ENCODE data around the gene NATD1. TPM values are rescaled to one million over a fixed set of nuclear protein-coding genes. Genes with fewer than 3 reads are reported as not detected.

The NATD1 gene
- total and polyA plus RNA-seq, 9 of the 15 experiments (the other 6 are each of a cell fraction or from before 2014, with no cell fraction given): 0.24 to 5.4 (median 1.6) TPM

DNA sequence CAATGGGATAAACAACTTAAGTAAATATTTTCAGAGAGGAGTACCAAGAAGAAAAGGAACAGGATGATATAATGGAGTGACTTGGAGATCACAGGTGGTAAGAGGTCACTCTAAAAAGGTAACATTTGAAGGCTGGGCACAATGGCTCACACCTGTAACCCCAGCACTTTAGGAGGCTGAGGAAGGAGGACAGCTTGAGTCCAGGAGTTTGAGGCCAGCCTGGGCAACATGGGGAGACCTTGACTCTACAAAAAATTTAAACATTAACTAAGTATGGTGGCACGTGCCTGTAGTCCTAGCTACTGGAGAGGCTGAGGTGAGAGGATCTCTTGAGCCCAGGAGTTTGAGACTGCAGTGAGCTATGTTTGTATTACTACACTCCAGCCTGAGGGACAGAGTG, 35.9 kb downstream of the NATD1 start (continued):
- TF ChIP-seq, protein P1, sequence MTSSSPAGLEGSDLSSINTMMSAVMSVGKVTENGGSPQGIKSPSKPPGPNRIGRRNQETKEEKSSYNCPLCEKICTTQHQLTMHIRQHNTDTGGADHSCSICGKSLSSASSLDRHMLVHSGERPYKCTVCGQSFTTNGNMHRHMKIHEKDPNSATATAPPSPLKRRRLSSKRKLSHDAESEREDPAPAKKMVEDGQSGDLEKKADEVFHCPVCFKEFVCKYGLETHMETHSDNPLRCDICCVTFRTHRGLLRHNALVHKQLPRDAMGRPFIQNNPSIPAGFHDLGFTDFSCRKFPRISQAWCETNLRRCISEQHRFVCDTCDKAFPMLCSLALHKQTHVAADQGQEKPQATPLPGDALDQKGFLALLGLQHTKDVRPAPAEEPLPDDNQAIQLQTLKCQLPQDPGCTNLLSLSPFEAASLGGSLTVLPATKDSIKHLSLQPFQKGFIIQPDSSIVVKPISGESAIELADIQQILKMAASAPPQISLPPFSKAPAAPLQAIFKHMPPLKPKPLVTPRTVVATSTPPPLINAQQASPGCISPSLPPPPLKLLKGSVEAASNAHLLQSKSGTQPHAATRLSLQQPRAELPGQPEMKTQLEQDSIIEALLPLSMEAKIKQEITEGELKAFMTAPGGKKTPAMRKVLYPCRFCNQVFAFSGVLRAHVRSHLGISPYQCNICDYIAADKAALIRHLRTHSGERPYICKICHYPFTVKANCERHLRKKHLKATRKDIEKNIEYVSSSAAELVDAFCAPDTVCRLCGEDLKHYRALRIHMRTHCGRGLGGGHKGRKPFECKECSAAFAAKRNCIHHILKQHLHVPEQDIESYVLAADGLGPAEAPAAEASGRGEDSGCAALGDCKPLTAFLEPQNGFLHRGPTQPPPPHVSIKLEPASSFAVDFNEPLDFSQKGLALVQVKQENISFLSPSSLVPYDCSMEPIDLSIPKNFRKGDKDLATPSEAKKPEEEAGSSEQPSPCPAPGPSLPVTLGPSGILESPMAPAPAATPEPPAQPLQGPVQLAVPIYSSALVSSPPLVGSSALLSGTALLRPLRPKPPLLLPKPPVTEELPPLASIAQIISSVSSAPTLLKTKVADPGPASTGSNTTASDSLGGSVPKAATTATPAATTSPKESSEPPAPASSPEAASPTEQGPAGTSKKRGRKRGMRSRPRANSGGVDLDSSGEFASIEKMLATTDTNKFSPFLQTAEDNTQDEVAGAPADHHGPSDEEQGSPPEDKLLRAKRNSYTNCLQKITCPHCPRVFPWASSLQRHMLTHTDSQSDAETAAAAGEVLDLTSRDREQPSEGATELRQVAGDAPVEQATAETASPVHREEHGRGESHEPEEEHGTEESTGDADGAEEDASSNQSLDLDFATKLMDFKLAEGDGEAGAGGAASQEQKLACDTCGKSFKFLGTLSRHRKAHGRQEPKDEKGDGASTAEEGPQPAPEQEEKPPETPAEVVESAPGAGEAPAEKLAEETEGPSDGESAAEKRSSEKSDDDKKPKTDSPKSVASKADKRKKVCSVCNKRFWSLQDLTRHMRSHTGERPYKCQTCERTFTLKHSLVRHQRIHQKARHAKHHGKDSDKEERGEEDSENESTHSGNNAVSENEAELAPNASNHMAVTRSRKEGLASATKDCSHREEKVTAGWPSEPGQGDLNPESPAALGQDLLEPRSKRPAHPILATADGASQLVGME (CRISPR knock-in tag; IDR thresholded peaks at IDR 0.05): no peak
- TF ChIP-seq CXXC5 (CRISPR knock-in tag; IDR thresholded peaks at IDR 0.05): no peak
- TF ChIP-seq CCAR2 (IDR thresholded peaks at IDR 0.05; ENCODE audit: low read depth, low read length): no peak
- no peak for TF ChIP-seq ZNF384 (IDR thresholded peaks at IDR 0.05; ENCODE audit: low read depth, low read length)
- no peak for TF ChIP-seq ZNF12 (CRISPR knock-in tag; IDR thresholded peaks at IDR 0.05)
- TF ChIP-seq ZNF551 (CRISPR knock-in tag; IDR thresholded peaks at IDR 0.05): no peak
- no peak for TF ChIP-seq NFATC3 (IDR thresholded peaks at IDR 0.05)
- TF ChIP-seq ZNF707 (CRISPR knock-in tag; conservative IDR thresholded peaks at IDR 0.05): no peak
- no peak for TF ChIP-seq SMARCE1 (IDR thresholded peaks at IDR 0.05)
- TF ChIP-seq SAP30 (IDR thresholded peaks at IDR 0.05; ENCODE audit: borderline replicate concordance, insufficient read depth, low read depth, low read length, poor library complexity, severe bottlenecking): no peak
- TF ChIP-seq SRSF3 (IDR thresholded peaks at IDR 0.05; ENCODE audit: insufficient read depth, low read length): no peak

Data from K562 (cell line).